ENCODE results near the gene TTN.

The TTN gene

DNA sequence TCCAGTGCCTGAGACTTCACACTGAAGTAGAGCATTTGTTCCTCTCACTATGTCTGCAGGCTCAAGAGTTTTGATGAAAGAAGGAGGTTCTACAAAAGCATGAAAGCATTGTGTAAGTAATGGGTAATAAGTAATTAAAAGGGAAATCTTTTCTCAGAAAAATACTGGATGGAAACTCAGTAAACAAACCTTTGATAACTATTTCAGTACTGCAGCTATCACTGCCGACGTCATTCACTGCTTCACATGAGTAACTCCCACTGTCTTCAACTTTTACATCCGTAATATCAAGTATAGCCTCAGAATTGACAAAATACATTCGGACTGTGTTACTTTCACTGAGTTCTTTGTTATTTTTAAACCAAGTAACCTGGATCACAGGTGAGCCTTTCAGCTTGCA is 72.7 kb downstream of the TTN start:
- DNase-seq (ENCODE audit: low read depth in 3 of 3, low spot score in 1 of 3): no peak

DNA sequence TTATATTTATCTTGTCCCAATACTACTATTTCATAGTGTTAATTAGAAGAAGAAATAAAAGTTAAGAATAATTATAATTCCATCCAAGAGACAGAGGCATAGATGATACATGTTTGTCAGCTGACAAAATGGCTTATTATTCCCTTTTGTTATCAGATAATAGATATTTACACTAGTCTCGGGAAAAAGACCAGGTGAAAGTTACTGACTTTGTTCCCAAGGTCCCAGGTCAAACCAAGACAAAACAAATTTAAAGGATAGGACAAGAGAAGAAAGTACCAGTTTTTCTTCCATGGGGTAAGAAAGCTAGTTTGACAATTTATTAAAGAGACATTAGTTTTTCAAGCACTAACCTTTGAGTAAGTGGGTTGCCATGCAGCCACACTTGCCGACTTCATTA is 73.2 kb downstream of the TTN start:
- no peak for DNase-seq (ENCODE audit: low read depth in 3 of 3, low spot score in 1 of 3)

GRCh38 chr2:178732913-178733312 is 74.3 kb downstream of the TTN start:
- no peak for DNase-seq (ENCODE audit: low read depth in 3 of 3, low spot score in 1 of 3)

GRCh38 chr2:178731300-178731699 is 75.9 kb downstream of the TTN start:
- DNase-seq (ENCODE audit: low read depth in 3 of 3, low spot score in 1 of 3): no peak

- DNase-seq (ENCODE audit: low read depth in 3 of 3, low spot score in 1 of 3): no peak
These were observed 77.2 kb downstream of the TTN start for GRCh38 chr2:178730049-178730448.

DNA sequence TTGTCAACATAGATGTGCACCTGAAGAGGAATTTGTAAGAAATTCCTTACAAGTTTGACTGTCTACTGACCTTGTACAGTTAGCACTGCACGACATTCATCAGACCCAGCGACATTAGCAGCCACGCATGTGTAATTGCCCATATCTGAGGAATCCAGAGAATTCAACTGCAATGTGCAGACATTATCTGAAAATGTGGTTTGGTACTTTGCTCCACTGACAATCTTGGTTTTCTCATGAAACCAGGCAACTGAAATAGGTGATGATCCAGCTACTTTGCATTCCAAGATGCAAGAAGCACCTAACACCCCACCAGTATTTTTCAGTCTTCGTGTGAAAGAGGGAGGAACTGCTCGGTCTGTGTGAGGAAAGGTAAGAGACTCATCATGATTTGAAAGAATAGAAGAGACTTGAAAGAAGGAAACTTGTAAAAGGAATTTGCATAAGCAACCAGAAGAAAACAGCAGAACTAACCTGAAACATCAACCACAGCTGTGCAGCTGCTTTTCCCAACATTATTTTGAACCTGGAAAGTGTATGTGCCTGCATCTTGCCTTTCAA is 83.4 kb downstream of the TTN start:
- no peak for DNase-seq (ENCODE audit: low read depth in 3 of 3, low spot score in 1 of 3)

DNA sequence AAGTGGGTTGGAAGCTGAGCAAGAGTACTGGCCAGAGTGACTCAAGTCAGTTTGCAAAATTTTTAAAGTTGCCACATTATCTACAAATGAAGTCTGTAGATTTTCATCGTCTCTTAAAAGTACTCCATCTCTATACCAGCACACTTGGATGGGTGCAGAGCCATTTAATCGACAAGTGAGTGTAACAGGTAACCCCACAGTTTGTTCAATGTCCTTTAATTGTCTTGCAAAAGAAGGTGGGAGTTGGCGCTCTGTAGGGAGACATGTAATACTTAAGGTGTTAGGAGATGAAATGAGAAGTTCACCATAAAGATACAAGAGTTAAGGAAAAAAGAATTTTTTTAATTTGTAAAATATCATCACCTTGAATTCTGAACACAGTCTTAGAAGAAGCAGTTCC is 84.9 kb downstream of the TTN start:
- no peak for DNase-seq (ENCODE audit: low read depth in 3 of 3, low spot score in 1 of 3)

DNA sequence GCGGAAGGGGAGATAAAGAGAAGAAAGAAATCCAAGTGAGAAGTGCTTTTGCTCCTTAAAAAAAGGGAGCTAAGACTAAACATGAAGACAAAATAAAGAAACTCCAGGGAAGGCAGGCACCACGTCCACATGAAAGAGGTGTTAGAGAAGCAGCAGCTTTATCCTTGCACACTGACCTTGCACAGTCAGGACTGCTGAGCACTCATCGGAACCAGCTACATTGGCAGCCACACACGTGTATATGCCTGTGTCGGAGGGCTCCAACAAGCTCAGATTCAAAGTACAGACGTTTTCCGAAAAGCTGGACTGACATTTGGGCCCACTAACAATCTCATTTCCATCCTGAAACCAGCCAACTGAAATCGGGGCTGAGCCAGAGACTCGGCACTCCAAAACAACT is 88.2 kb downstream of the TTN start:
- no peak for DNase-seq (ENCODE audit: low read depth in 3 of 3, low spot score in 1 of 3)

DNA sequence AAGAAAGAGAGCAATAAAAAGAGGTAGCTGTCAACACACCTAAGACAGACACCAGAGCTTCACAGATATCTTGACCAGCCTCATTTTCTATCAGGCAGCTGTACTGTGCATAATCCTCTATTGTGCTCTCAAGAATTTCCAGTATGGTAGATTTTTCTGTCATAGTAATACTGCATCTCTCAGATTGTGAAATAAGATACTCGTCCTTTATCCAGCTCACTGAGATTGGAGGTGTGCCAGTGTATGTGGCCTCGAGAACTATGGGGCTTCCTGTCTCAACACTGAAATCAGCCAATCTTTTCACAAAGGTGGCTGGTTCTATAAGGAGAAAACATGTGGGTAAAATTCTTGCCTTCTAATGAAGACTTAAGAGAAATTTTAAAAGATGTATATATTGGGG is 88.9 kb downstream of the TTN start:
- no peak for DNase-seq (ENCODE audit: low read depth in 3 of 3, low spot score in 1 of 3)

DNA sequence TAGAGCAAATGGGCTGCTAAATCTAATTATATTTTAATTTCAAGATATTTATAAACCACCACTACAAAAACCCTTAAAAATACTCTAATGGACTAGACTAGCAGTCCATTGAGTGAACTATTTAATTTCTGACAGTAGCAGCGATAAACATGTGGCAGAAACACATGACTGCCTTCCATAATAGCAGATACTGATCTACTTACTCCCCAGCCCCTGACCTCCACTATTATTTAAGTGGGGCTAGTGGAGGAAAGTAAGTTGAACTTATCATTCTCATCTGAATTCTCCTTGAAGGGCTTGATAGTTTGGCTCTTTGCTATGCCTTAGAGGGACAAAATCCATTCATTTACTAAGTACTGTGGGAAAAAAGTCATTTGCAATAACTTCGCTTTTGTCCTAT is 90.8 kb downstream of the TTN start:
- no peak for DNase-seq (ENCODE audit: low read depth in 3 of 3, low spot score in 1 of 3)

DNA sequence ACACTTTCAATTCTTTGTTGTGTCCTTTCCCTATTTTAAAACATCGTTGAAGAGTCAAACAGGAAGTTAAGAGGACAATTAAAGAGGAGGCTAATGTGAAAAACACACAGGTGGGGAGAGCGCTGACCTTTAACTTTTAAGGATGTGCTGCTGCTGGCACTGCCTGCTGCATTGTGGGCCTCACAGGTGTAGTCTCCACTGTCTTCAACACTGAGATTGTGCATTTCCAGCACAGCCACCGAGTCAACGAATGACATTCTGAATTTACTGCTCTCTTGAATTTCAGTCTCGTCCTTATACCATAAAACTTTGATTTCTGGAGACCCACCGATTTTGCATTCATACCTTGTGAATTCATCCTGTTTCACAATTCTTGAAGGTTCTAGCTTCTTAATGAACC is 91.9 kb downstream of the TTN start:
- no peak for DNase-seq (ENCODE audit: low read depth in 3 of 3, low spot score in 1 of 3)

DNA sequence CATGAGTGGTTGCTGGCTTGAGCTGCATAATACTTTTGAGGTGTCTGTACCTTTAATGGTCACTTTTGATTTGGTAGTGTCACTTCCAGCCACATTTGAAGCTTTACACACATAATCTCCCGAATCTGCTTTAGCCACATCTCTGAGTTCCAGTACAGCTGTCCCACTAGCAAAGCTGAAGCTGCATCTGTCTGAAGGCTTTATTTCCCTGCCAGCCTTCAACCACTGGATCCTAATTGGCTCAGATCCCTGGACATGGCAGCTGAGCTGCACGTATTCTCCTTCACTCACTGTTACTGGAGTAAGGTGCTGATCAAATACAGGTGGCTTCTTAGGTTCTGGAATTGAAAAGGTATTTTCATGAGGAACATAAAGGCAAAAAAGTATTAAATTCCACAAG is 99.7 kb downstream of the TTN start:
- DNase-seq (ENCODE audit: low read depth in 3 of 3, low spot score in 1 of 3): no peak

DNA sequence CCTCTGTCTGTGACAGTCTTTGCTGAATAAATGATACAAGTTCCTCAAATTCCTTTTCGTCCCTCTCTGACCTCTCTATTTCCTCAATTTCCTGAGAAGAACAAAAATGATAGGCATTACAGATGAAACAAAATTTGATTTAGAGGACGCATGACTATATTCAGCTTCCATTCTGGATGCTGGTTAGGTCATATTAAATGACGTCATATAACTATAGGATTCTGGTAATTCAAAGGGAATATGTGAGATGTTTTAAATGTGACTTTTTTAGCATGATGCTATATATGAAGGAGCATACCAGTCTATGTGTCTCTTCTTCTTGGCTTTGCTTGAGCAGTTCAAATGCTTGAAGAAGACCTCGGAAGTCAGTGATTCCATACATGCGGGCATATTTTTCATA is 102.3 kb downstream of the TTN start:
- DNase-seq (ENCODE audit: low read depth in 3 of 3, low spot score in 1 of 3): no peak

- DNase-seq (ENCODE audit: low read depth in 3 of 3, low spot score in 1 of 3): no peak
These were observed 104.9 kb downstream of the TTN start for GRCh38 chr2:178702361-178702760.

GRCh38 chr2:178700922-178701342 is 106.3 kb downstream of the TTN start:
- DNase-seq (ENCODE audit: low read depth in 3 of 3, low spot score in 1 of 3): no peak

- DNase-seq (ENCODE audit: low read depth in 3 of 3, low spot score in 1 of 3): no peak
These were observed 107.1 kb downstream of the TTN start for GRCh38 chr2:178700136-178700535.

- no peak for DNase-seq (ENCODE audit: low read depth in 3 of 3, low spot score in 1 of 3)
These were observed 114.4 kb downstream of the TTN start for GRCh38 chr2:178692845-178693244.

DNA sequence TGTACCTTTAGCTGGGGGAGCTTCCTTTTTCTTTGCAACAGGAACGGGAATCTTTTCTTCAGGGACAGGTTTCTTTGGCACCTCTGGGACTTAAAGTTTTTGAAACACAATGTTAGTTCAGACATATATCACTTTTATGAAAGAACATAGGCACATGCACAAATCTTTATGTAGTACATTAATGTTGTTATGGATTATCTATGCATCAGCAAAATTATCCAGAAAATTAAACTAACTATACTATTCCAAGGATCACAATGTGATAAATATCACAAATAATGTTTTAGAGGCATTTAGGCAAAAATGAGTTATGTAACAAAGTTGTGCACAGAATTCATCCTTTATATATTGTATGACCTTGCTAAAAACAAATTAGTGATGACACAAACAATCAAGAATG is 117.4 kb downstream of the TTN start:
- DNase-seq (ENCODE audit: low read depth in 3 of 3, low spot score in 1 of 3): no peak

- DNase-seq (ENCODE audit: low read depth in 3 of 3, low spot score in 1 of 3): no peak
These were observed 123.3 kb downstream of the TTN start for GRCh38 chr2:178683877-178684276.

GRCh38 chr2:178681081-178681480 is 126.1 kb downstream of the TTN start:
- no peak for DNase-seq (ENCODE audit: low read depth in 3 of 3, low spot score in 1 of 3)

GRCh38 chr2:178679891-178680290 is 127.3 kb downstream of the TTN start:
- no peak for DNase-seq (ENCODE audit: low read depth in 3 of 3, low spot score in 1 of 3)

- DNase-seq (ENCODE audit: low read depth in 3 of 3, low spot score in 1 of 3): no peak
These were observed 129.6 kb downstream of the TTN start for GRCh38 chr2:178677599-178677998.

- no peak for DNase-seq (ENCODE audit: low read depth in 3 of 3, low spot score in 1 of 3)
These were observed 131.2 kb downstream of the TTN start for GRCh38 chr2:178676046-178676445.

DNA sequence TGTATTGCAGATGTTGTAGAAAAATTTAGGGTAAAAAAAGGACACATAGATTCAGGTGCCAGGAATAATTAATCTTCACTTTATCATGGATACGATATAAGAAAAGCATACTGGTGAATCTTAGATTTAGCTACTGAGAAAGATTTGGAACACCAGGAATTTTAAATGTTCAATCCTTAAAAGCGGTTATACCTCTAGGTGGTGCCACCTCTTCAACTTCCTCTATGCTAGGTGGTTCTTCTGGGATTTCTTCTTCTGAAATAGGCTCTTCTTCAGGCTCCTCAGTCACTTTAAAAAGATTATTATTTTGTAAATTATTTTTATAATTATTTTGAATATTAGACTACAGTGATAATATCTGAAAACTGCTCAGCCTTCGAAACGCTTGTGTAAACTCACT is 133.1 kb downstream of the TTN start:
- DNase-seq (ENCODE audit: low read depth in 3 of 3, low spot score in 1 of 3): no peak

All from stimulated activated CD4-positive, alpha-beta T cell treated with anti-CD3 and anti-CD28 coated beads, TNF-alpha, amount 100 ng/mL, for 1 hour (primary cell).